Tibial nerve (tissue), 4 donors: Measurements from ENCODE around the gene CCBE1. TPM values are rescaled to one million over a fixed set of nuclear protein-coding genes. Genes with fewer than 3 reads are reported as not detected.

Experiments used
- DNase-seq, 2 donors: peaks; one replicate each; pipeline ENCODE4 v3.0.0-alpha.2; 2019; ENCODE audit warnings: low spot score in 2 of 2
- H3K27ac ChIP-seq, 4 donors: fragments of 200-600 bp; sonication (generic) in 3 of 4; one replicate each; pipeline ENCODE4 v1.5.1; 2017 to 2019; ENCODE audit warnings: mild to moderate bottlenecking in 1 of 4
- H3K27me3 ChIP-seq, 2 donors: fragments of 200-600 bp; sonication (generic) in 1 of 2; one replicate each; pipeline versions ENCODE4 v1.5.1 to v1.6.0; 2017 to 2019
- H3K36me3 ChIP-seq, 3 donors: fragments of 200-600 bp; sonication (generic); one replicate each; pipeline ENCODE4 v1.5.1; 2018 to 2019
- H3K4me1 ChIP-seq, 4 donors: fragments of 200-600 bp; sonication (generic) in 3 of 4; one replicate each; pipeline ENCODE4 v1.5.1; 2017 to 2019
- H3K4me3 ChIP-seq, 4 donors: fragments of 200-600 bp; sonication (generic) in 3 of 4; one replicate each; pipeline ENCODE4 v1.5.1; 2017 to 2019; ENCODE audit warnings: mild to moderate bottlenecking in 1 of 4, moderate library complexity in 1 of 4
- H3K9me3 ChIP-seq, 4 donors: fragments of 200-600 bp; sonication (generic) in 3 of 4; one replicate each; pipeline ENCODE4 v1.5.1; 2017 to 2019
- CTCF ChIP-seq, 5 experiments: fragments of 200-600 bp in 3 of 5; fragments of 450-650 bp in 2 of 5; sonication (generic) in 3 of 5; IDR thresholded peaks; one replicate each; pipeline ENCODE4 v1.5.1; 2016 to 2019; ENCODE audit warnings: antibody characterized with exemption in 5 of 5, mild to moderate bottlenecking in 3 of 5, moderate library complexity in 2 of 5
- EP300 ChIP-seq, 2 donors: sonication (generic); formaldehyde crosslinking; IDR thresholded peaks; one replicate each; pipeline ENCODE4 v1.6.1; 2017; ENCODE audit warnings: antibody characterized with exemption in 2 of 2, mild to moderate bottlenecking in 1 of 2
- POLR2A ChIP-seq, 2 donors: fragments of 450-650 bp; IDR thresholded peaks; one replicate each; pipeline ENCODE4 v1.6.1; 2017; ENCODE audit warnings: antibody characterized with exemption in 2 of 2, mild to moderate bottlenecking in 2 of 2, moderate library complexity in 2 of 2
- WGBS, 2 donors: methylation state at CpG; one replicate each; pipeline ENCODE4 v1.1.5; 2018; 5-methylcytosine and 5-hydroxymethylcytosine counted together
- total RNA-seq, 4 donors: library from RNA; depleted of rRNA; stranded (reverse); fragments of >200 nt; gene quantifications; one replicate each; pipeline ENCODE4 v1.1.0, GENCODE V29; 2016

The CCBE1 gene
- total RNA-seq, 4 donors from 2014 or later = 0.30 to 3.9 (median 1.3) TPM

GRCh38 chr18:59689756-59690155 lies 7.5 kb downstream of the CCBE1 start:
- WGBS, 2 donors = 54 to 64% methylated on average over 3 of the region's 3 CpGs
- no peaks in the 10 kb centered on the region for H3K27me3 ChIP-seq
- H3K27ac ChIP-seq = no peak overlapping the region
- no peaks in the 10 kb centered on the region for H3K9me3 ChIP-seq
- H3K4me1 ChIP-seq = no peaks in the 10 kb centered on the region
- TF ChIP-seq CTCF (IDR thresholded peaks at IDR 0.05) = no peak
- no peak for TF ChIP-seq POLR2A (IDR thresholded peaks at IDR 0.05)
- no peak for TF ChIP-seq EP300 (IDR thresholded peaks at IDR 0.05)
- H3K36me3 ChIP-seq = no peaks in the 10 kb centered on the region
- no peak overlapping the region for H3K4me3 ChIP-seq
- DNase-seq = no peak

- no peaks in the 10 kb centered on the region for H3K4me1 ChIP-seq
- no peaks in the 10 kb centered on the region for H3K27me3 ChIP-seq
- WGBS, 2 donors = 86 to 96% methylated on average over 1 of the region's 1 CpG
- TF ChIP-seq EP300 (IDR thresholded peaks at IDR 0.05) (no peak), POLR2A (IDR thresholded peaks at IDR 0.05) (no peak), CTCF (IDR thresholded peaks at IDR 0.05) (no peak)
- no peak for DNase-seq
- H3K4me3 ChIP-seq = no peak overlapping the region
- no peak overlapping the region for H3K27ac ChIP-seq
- H3K36me3 ChIP-seq = no peaks in the 10 kb centered on the region
- no peaks in the 10 kb centered on the region for H3K9me3 ChIP-seq
Observed at GRCh38 chr18:59686260-59686659, 11.0 kb downstream of the CCBE1 start.

GRCh38 chr18:59685501-59685900 lies 11.7 kb downstream of the CCBE1 start:
- Histone ChIP-seq H3K4me3 (no peak overlapping the region), H3K36me3 (no peaks in the 10 kb centered on the region), H3K27ac (no peak overlapping the region), H3K9me3 (no peaks in the 10 kb centered on the region), H3K27me3 (no peaks in the 10 kb centered on the region), H3K4me1 (no peaks in the 10 kb centered on the region)
- DNase-seq = no peak
- TF ChIP-seq CTCF (IDR thresholded peaks at IDR 0.05) (no peak), EP300 (IDR thresholded peaks at IDR 0.05) (no peak), POLR2A (IDR thresholded peaks at IDR 0.05) (no peak)
- WGBS, 2 donors = 54 to 74% methylated on average over 4 of the region's 4 CpGs

GRCh38 chr18:59684777-59685176 lies 12.4 kb downstream of the CCBE1 start:
- H3K4me1 ChIP-seq = no peaks in the 10 kb centered on the region
- no peaks in the 10 kb centered on the region for H3K27me3 ChIP-seq
- DNase-seq = no peak
- H3K27ac ChIP-seq = no peak overlapping the region
- no peak overlapping the region for H3K4me3 ChIP-seq
- TF ChIP-seq EP300 (IDR thresholded peaks at IDR 0.05) = no peak
- no peak for TF ChIP-seq CTCF (IDR thresholded peaks at IDR 0.05)
- TF ChIP-seq POLR2A (IDR thresholded peaks at IDR 0.05) = no peak
- H3K36me3 ChIP-seq = no peaks in the 10 kb centered on the region
- WGBS, 2 donors = 40 to 42% methylated on average over 2 of the region's 2 CpGs
- no peaks in the 10 kb centered on the region for H3K9me3 ChIP-seq

GRCh38 chr18:59681521-59682004 lies 15.7 kb downstream of the CCBE1 start:
- DNase-seq = no peak
- no peaks in the 10 kb centered on the region for H3K4me1 ChIP-seq
- H3K9me3 ChIP-seq = no peaks in the 10 kb centered on the region
- H3K36me3 ChIP-seq = no peaks in the 10 kb centered on the region
- H3K4me3 ChIP-seq = no peak overlapping the region
- TF ChIP-seq CTCF (IDR thresholded peaks at IDR 0.05) (no peak), POLR2A (IDR thresholded peaks at IDR 0.05) (no peak), EP300 (IDR thresholded peaks at IDR 0.05) (no peak)
- no peaks in the 10 kb centered on the region for H3K27me3 ChIP-seq
- H3K27ac ChIP-seq = no peak overlapping the region
- 33 to 37% methylated on average over 6 of the region's 6 CpGs for WGBS, 2 donors
